HepG2 (cell line): ENCODE data around the gene MSRB3. TPM values are rescaled to one million over a fixed set of nuclear protein-coding genes. Genes with fewer than 3 reads are reported as not detected.

Experiments used
- CHD2 ChIP-seq: IDR thresholded peaks from 2 replicates; pipeline ENCODE4 v1.6.1; 2011; ENCODE audit warnings: low read depth, low read length, improper control_type of control experiment
- HOXA3 ChIP-seq: sonication (generic); formaldehyde crosslinking; IDR thresholded peaks from 2 replicates; pipeline ENCODE4 v1.5.0; 2020; ENCODE audit warnings: missing genetic modification reagents
- JUNB ChIP-seq: sonication (generic); formaldehyde crosslinking; IDR thresholded peaks from 2 replicates; pipeline ENCODE4 v1.8.0; 2022; ENCODE audit warnings: missing genetic modification reagents, mild to moderate bottlenecking, borderline replicate concordance
- RBM22 ChIP-seq: fragments of 200-400 bp; formaldehyde crosslinking; optimal IDR thresholded peaks from 2 replicates; pipeline ENCODE3; 2017; ENCODE audit warnings: mild to moderate bottlenecking, low read length, moderate library complexity
- TBL1XR1 ChIP-seq: fragments of 150-350 bp; IDR thresholded peaks from 2 replicates; pipeline ENCODE4 v1.6.1; 2014; ENCODE audit warnings: borderline replicate concordance, low read length; ENCODE audit not compliant: partially characterized antibody
- ZKSCAN5 ChIP-seq: sonication (generic); formaldehyde crosslinking; IDR thresholded peaks from 2 replicates; pipeline ENCODE4 v1.5.1; 2020; ENCODE audit warnings: mild to moderate bottlenecking, missing genetic modification reagents
- ZNF234 ChIP-seq: sonication (generic); formaldehyde crosslinking; conservative IDR thresholded peaks from 2 replicates; pipeline ENCODE4 v1.5.1; 2020; ENCODE audit warnings: mild to moderate bottlenecking, missing genetic modification reagents
- ZNF7 ChIP-seq: IDR thresholded peaks from 2 replicates; pipeline ENCODE4 v1.6.1; 2016; ENCODE audit warnings: missing biosample characterization, missing genetic modification reagents
- polyA plus RNA-seq, 8 experiments: library from polyadenylated mRNA; depleted of rRNA in 3 of 8; stranded (reverse) in 7 of 8; unstranded in 1 of 8; fragments of >200 nt; fragmentation: Illumina TruSeq in 4 of 8; extraction: Trizol in 4 of 8; gene quantifications; 2 replicates each; pipeline versions ENCODE4 v1.2.1 to v1.2.3, GENCODE V29; 2011 to 2016; ENCODE audit warnings: low read depth in 4 of 8, missing spikeins in 1 of 8, mixed read lengths in 1 of 8; ENCODE audit not compliant: insufficient read depth in 1 of 8
- total RNA-seq, 5 experiments: library from RNA; depleted of rRNA; stranded (reverse); fragments of >200 nt; fragmentation: Illumina TruSeq; extraction: Trizol; gene quantifications; 2 replicates each; pipeline ENCODE4 v1.2.3, GENCODE V29; 2016; ENCODE audit warnings: low read depth in 1 of 5
- TF ChIP-seq, protein P1 (sequence below): sonication (generic); formaldehyde crosslinking; IDR thresholded peaks from 2 replicates; pipeline ENCODE4 v1.4.0; 2020; ENCODE audit warnings: missing genetic modification reagents
- TF ChIP-seq, protein P2 (sequence below), 2 experiments: sonication (generic) in 1 of 2; formaldehyde crosslinking in 1 of 2; IDR thresholded peaks; 2 replicates each; pipeline versions ENCODE4 v1.6.1 to v1.9.0; 2014 to 2022; ENCODE audit warnings: antibody characterized with exemption in 1 of 2, borderline replicate concordance in 1 of 2, inconsistent platforms in 1 of 2, low read depth in 1 of 2, missing genetic modification reagents in 1 of 2
- TF ChIP-seq, protein P3 (sequence below): sonication (generic); formaldehyde crosslinking; IDR thresholded peaks from 2 replicates; pipeline ENCODE4 v1.8.0; 2022; ENCODE audit warnings: mild to moderate bottlenecking, missing genetic modification reagents, moderate library complexity
- TF ChIP-seq, protein P4 (sequence below): sonication (generic); formaldehyde crosslinking; IDR thresholded peaks from 2 replicates; pipeline ENCODE4 v1.8.0; 2022; ENCODE audit warnings: mild to moderate bottlenecking, missing genetic modification reagents, borderline replicate concordance
- TF ChIP-seq, protein P5 (sequence below): sonication (generic); IDR thresholded peaks from 2 replicates; pipeline ENCODE4 v1.6.1; 2016; ENCODE audit warnings: low read depth, borderline replicate concordance

Gene MSRB3
- total and polyA plus RNA-seq, 2 of the 13 experiments (the other 11 are each of a cell fraction or from before 2014, with no cell fraction given) = 1.5 to 1.9 TPM

DNA sequence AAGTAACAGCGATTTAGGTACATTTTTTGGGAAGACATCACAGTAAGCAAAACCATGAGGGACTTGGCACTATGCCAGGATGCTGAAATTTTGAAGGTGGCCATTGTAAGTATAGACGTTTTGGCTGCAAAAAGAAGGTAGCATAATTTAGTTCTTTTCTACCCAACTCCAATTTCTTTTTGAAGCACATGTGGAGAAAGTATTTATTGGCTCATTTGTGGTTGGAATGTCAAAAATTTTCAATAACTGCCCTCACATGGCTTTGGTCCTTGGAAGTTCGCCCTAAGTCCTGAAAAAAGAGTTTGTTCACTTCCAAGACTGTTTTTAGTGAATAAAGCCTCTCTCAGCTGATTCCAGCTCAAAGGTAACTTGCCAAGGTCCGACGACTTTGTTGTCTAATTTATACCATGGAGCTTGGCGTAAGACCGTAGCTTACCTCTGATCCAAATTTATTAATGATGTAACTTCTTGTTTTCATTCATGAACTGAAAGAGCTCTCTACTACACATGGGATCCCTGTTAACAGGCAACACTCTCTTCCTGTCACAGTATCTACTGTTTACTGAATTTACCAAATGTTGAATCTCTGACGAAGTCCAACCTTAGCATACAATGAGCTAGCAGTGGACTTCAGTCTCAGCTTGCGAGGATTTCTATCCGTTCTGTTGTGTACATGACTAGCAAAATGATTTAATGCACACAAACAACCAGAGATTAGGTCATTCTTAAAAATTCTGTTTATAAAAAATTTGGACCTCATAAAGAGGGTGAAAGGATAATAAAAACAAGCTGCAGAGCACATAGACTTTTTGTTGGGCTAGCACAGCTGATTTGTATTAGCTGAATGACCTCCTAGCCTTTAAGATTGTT is 49.0 kb downstream of the MSRB3 start (continued):
- TF ChIP-seq, protein P1, sequence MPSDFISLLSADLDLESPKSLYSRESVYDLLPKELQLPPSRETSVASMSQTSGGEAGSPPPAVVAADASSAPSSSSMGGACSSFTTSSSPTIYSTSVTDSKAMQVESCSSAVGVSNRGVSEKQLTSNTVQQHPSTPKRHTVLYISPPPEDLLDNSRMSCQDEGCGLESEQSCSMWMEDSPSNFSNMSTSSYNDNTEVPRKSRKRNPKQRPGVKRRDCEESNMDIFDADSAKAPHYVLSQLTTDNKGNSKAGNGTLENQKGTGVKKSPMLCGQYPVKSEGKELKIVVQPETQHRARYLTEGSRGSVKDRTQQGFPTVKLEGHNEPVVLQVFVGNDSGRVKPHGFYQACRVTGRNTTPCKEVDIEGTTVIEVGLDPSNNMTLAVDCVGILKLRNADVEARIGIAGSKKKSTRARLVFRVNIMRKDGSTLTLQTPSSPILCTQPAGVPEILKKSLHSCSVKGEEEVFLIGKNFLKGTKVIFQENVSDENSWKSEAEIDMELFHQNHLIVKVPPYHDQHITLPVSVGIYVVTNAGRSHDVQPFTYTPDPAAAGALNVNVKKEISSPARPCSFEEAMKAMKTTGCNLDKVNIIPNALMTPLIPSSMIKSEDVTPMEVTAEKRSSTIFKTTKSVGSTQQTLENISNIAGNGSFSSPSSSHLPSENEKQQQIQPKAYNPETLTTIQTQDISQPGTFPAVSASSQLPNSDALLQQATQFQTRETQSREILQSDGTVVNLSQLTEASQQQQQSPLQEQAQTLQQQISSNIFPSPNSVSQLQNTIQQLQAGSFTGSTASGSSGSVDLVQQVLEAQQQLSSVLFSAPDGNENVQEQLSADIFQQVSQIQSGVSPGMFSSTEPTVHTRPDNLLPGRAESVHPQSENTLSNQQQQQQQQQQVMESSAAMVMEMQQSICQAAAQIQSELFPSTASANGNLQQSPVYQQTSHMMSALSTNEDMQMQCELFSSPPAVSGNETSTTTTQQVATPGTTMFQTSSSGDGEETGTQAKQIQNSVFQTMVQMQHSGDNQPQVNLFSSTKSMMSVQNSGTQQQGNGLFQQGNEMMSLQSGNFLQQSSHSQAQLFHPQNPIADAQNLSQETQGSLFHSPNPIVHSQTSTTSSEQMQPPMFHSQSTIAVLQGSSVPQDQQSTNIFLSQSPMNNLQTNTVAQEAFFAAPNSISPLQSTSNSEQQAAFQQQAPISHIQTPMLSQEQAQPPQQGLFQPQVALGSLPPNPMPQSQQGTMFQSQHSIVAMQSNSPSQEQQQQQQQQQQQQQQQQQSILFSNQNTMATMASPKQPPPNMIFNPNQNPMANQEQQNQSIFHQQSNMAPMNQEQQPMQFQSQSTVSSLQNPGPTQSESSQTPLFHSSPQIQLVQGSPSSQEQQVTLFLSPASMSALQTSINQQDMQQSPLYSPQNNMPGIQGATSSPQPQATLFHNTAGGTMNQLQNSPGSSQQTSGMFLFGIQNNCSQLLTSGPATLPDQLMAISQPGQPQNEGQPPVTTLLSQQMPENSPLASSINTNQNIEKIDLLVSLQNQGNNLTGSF (CRISPR knock-in tag) = no peak
- TF ChIP-seq JUNB (CRISPR knock-in tag) = no peak
- no peak for TF ChIP-seq ZNF234 (CRISPR knock-in tag)
- TF ChIP-seq HOXA3 (CRISPR knock-in tag) = peak; percentile 39; the same call in 1 of the 2 replicates
- TF ChIP-seq TBL1XR1 = no peak
- TF ChIP-seq, protein P2, sequence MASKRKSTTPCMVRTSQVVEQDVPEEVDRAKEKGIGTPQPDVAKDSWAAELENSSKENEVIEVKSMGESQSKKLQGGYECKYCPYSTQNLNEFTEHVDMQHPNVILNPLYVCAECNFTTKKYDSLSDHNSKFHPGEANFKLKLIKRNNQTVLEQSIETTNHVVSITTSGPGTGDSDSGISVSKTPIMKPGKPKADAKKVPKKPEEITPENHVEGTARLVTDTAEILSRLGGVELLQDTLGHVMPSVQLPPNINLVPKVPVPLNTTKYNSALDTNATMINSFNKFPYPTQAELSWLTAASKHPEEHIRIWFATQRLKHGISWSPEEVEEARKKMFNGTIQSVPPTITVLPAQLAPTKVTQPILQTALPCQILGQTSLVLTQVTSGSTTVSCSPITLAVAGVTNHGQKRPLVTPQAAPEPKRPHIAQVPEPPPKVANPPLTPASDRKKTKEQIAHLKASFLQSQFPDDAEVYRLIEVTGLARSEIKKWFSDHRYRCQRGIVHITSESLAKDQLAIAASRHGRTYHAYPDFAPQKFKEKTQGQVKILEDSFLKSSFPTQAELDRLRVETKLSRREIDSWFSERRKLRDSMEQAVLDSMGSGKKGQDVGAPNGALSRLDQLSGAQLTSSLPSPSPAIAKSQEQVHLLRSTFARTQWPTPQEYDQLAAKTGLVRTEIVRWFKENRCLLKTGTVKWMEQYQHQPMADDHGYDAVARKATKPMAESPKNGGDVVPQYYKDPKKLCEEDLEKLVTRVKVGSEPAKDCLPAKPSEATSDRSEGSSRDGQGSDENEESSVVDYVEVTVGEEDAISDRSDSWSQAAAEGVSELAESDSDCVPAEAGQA (IDR thresholded peaks at IDR 0.05; ENCODE audit: low read depth) = 0 out of 2 replicates have a peak, but pooled peaks have one; percentile 23
- TF ChIP-seq, protein P2 (CRISPR knock-in tag; IDR thresholded peaks at IDR 0.05; ENCODE audit: borderline replicate concordance) = no peak
- TF ChIP-seq, protein P3, sequence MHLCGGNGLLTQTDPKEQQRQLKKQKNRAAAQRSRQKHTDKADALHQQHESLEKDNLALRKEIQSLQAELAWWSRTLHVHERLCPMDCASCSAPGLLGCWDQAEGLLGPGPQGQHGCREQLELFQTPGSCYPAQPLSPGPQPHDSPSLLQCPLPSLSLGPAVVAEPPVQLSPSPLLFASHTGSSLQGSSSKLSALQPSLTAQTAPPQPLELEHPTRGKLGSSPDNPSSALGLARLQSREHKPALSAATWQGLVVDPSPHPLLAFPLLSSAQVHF (CRISPR knock-in tag) = no peak
- TF ChIP-seq CHD2 = no peak
- no peak for TF ChIP-seq ZNF7 (CRISPR knock-in tag)
- TF ChIP-seq, protein P4, sequence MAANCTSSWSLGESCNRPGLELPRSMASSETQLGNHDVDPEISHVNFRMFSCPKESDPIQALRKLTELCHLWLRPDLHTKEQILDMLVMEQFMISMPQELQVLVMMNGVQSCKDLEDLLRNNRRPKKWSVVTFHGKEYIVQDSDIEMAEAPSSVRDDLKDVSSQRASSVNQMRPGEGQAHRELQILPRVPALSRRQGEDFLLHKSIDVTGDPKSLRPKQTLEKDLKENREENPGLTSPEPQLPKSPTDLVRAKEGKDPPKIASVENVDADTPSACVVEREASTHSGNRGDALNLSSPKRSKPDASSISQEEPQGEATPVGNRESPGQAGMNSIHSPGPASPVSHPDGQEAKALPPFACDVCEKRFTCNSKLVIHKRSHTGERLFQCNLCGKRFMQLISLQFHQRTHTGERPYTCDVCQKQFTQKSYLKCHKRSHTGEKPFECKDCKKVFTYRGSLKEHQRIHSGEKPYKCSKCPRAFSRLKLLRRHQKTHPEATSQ = no peak
- no peak for TF ChIP-seq RBM22
- TF ChIP-seq, protein P5, sequence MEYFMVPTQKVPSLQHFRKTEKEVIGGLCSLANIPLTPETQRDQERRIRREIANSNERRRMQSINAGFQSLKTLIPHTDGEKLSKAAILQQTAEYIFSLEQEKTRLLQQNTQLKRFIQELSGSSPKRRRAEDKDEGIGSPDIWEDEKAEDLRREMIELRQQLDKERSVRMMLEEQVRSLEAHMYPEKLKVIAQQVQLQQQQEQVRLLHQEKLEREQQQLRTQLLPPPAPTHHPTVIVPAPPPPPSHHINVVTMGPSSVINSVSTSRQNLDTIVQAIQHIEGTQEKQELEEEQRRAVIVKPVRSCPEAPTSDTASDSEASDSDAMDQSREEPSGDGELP = peak; percentile 63; the same call in 1 of the 2 replicates
- TF ChIP-seq ZKSCAN5 = no peak
